Colonic mucosa (tissue), 4 donors: ENCODE results near the gene BMI1. TPM values are rescaled to one million over a fixed set of nuclear protein-coding genes. Genes with fewer than 3 reads are reported as not detected.

Source experiments
- DNase-seq: peaks from one replicate; pipeline ENCODE4 v3.0.0-alpha.2; 2020
- H3K27ac ChIP-seq: fragments of 200-600 bp; one replicate; pipeline ENCODE4 v1.8.0; 2021
- H3K27me3 ChIP-seq: fragments of 200-600 bp; one replicate; pipeline ENCODE4 v1.8.0; 2021
- H3K36me3 ChIP-seq: fragments of 200-600 bp; one replicate; pipeline ENCODE4 v1.8.0; 2021
- H3K4me1 ChIP-seq: fragments of 200-600 bp; one replicate; pipeline ENCODE4 v1.8.0; 2021; ENCODE audit warnings: mild to moderate bottlenecking
- H3K4me3 ChIP-seq: fragments of 200-600 bp; one replicate; pipeline ENCODE4 v1.8.0; 2021
- H3K9ac ChIP-seq, 2 donors: one replicate each; pipeline ENCODE4 v1.7.0; 2013; ENCODE audit warnings: control low read depth in 2 of 2, low read depth in 2 of 2, low read length in 2 of 2
- H3K9me3 ChIP-seq: fragments of 200-600 bp; one replicate; pipeline ENCODE4 v1.8.0; 2021
- intact Hi-C: fragments of 100-400 bp; cut with DNase I; formaldehyde crosslinking; loops from one replicate; pipeline ENCODE4 v1.14.1; 2022
- total RNA-seq, 2 donors: library from RNA; stranded (reverse); fragmentation: NEBNext Ultra II Directional in 1 of 2; extraction: Animal tissue kit (Norgen Biotek cat#: 25700) in 1 of 2; gene quantifications; one replicate each; pipeline ENCODE4 v1.2.1, GENCODE V29; 2021
- TF ChIP-seq, protein P1 (sequence below): fragments of 200-600 bp; IDR thresholded peaks from one replicate; pipeline ENCODE4 v1.8.0; 2022; ENCODE audit warnings: antibody characterized with exemption, mild to moderate bottlenecking
- donor health status: healthy.
- donor health status: DM: no; HTN: no; CAD: no.
- donor health status: DM: no; HTN: no; CAD: no.

The BMI1 gene
- total RNA-seq, 2 donors from 2014 or later, result 23.5 to 28.6 TPM

DNA sequence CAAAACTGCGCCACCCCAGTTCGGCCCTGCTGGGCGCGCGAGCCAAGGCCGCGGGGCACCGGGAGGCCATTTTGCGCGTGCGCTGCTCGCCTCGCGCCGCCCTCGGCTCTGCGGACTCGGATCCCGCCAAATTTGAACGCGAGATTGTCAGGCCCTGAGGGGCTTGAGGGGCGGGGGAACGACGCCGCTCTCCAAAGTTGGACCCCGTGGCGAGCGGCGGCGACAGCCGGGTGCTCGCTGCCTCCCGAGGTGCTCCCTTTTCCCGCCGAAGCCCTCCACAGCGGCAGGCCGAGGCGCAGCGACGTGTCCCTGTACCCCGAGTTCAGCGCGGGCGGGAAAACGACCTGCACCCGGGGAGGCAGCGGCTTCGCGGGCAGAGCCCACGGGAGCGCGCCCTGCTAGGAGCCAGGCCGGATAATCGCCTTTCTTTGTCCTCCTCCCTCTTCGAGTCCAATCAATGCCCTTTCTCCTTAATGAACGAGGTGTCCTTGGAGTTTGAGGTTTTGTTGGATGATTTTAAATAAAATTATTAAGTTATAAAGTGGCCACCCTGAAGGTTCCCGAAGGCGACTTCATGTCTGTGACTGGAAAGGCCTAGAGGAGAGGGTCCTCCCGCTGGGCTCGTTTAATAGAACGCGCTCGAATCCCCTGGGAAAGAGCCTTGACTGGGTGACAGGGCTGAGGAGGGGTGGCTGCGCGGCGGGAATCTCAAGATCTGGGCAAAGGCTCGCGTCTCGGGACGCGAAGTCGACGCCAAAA, 13.7 kb downstream of the BMI1 start:
- H3K4me3 ChIP-seq, result peak overlapping the region; percentile 36
- H3K27ac ChIP-seq, result no peak overlapping the region
- TF ChIP-seq, protein P1, sequence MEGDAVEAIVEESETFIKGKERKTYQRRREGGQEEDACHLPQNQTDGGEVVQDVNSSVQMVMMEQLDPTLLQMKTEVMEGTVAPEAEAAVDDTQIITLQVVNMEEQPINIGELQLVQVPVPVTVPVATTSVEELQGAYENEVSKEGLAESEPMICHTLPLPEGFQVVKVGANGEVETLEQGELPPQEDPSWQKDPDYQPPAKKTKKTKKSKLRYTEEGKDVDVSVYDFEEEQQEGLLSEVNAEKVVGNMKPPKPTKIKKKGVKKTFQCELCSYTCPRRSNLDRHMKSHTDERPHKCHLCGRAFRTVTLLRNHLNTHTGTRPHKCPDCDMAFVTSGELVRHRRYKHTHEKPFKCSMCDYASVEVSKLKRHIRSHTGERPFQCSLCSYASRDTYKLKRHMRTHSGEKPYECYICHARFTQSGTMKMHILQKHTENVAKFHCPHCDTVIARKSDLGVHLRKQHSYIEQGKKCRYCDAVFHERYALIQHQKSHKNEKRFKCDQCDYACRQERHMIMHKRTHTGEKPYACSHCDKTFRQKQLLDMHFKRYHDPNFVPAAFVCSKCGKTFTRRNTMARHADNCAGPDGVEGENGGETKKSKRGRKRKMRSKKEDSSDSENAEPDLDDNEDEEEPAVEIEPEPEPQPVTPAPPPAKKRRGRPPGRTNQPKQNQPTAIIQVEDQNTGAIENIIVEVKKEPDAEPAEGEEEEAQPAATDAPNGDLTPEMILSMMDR, result no peak

DNA sequence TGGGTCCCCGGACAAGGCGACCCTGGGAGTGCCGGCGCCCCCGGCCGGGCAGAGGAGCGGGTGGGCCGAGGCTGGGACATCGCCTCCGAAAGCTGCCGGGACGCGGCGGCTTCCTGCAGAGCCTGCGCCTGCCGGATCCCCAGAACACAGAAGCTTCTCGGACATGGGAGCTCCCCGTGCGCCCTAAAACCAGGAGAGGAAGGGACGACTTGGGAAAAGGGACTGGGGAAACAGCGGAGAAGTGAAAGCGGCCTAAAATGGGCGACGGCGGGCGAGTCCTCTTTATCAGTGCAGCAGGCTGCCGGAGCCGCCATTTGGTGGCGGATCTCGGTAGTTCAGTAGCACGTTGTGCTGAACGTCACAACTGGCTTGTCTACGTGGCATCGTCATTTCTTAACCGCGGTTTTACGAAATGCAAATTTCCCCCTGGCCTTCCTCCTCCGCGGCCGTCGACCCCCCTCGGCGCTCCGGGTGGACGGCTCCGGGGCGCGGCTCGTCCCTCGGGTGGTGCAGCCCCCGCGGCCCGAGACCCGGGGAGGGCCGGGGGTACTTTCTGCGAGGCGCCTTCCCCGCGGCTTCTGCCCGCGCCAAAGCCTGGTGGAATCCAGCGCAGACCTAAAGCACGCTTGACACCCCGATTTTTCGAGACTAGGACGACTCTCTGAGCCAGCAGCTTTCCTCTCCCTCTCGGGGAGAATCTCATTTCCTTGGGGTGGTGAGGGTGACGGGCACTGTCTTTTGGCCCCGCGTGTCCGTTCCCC, 14.5 kb downstream of the BMI1 start:
- H3K9me3 ChIP-seq, result no peaks in the 10 kb centered on the region
- H3K9ac ChIP-seq, result peak overlapping the region; percentile 46 to 64
- H3K4me1 ChIP-seq, result peaks cover 20% of the 10 kb centered on the region
- intact Hi-C loops, result no loop called here
- peak; percentile 53 for DNase-seq
- peaks cover 60% of the 10 kb centered on the region for H3K27me3 ChIP-seq
- peak overlapping the region; percentile 36 for H3K4me3 ChIP-seq
- no peak overlapping the region for H3K27ac ChIP-seq
- TF ChIP-seq, protein P1, result no peak
- no peaks in the 10 kb centered on the region for H3K36me3 ChIP-seq

More for the DNA sequence above, 13.7 kb downstream of the BMI1 start:
- Histone ChIP-seq H3K27me3 (peaks cover 60% of the 10 kb centered on the region), H3K9me3 (no peaks in the 10 kb centered on the region), H3K4me1 (peaks cover 20% of the 10 kb centered on the region), H3K36me3 (no peaks in the 10 kb centered on the region), H3K9ac (peak overlapping the region; percentile 46 to 64)
- intact Hi-C loops, result no loop called here
- peak; percentile 34 for DNase-seq

DNA sequence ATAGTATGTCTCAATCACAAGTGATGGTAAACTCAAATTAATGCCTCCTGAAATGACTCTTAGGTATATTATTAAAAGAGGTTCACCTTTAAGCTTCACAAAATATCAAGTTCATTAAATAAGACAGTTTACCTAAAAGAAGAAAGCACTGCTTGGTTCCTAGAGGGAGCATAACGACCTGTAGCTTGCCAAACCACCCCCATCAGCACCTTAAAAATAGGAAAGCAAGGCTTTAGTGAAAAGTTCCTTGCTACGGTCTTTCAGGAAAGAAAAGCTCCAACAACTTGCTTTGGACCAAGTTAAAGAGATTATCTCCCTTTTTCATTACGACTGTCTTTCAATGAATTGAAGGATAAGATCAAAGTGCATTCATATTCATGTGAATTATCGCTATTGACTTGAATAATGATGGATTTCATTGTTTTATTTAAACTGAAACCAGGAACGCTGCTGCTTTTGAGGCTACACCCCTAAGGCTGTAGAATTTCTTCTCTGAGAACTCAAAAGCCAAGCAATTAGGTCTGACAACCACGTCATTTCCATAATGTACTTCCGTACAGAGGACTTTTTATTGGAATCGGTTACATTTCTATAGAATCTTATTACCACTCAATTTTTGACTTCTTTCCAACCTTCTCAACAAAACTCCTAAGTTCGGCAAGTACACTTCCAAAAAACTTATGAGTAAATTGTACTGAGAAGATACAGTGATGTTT, 17.4 kb downstream of the BMI1 start:
- H3K9ac ChIP-seq, result no peak overlapping the region
- H3K9me3 ChIP-seq, result no peaks in the 10 kb centered on the region
- DNase-seq, result no peak
- no peaks in the 10 kb centered on the region for H3K36me3 ChIP-seq
- intact Hi-C loops, result no loop called here
- H3K27me3 ChIP-seq, result peaks cover 74% of the 10 kb centered on the region
- no peak overlapping the region for H3K4me3 ChIP-seq
- no peak overlapping the region for H3K27ac ChIP-seq
- H3K4me1 ChIP-seq, result peaks cover 20% of the 10 kb centered on the region
- TF ChIP-seq, protein P1, result no peak

DNA sequence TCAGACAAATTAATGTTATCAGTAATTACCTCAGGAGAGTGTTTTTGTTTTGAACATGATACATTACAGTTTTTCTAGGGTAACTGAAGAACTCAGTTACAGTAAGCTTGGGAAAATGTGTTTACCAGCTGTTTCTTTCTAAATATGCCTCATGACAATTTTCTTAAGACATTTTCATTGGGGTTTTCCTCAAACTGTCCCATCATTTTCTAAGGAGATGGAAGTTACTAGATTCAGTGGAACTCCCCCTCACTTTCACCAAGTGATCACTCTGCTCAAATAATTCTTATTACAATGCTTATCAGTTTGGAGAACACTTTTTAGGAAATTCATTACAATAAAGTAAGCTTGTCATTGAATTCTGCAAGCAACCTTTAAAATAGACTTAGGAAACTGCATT, 18.0 kb downstream of the BMI1 start:
- Histone ChIP-seq H3K9me3 (no peaks in the 10 kb centered on the region), H3K4me1 (peaks cover 20% of the 10 kb centered on the region), H3K36me3 (no peaks in the 10 kb centered on the region), H3K4me3 (no peak overlapping the region), H3K27ac (no peak overlapping the region), H3K27me3 (peaks cover 76% of the 10 kb centered on the region), H3K9ac (no peak overlapping the region)
- no peak for DNase-seq
- TF ChIP-seq, protein P1, result no peak
- intact Hi-C loops, result no loop called here

DNA sequence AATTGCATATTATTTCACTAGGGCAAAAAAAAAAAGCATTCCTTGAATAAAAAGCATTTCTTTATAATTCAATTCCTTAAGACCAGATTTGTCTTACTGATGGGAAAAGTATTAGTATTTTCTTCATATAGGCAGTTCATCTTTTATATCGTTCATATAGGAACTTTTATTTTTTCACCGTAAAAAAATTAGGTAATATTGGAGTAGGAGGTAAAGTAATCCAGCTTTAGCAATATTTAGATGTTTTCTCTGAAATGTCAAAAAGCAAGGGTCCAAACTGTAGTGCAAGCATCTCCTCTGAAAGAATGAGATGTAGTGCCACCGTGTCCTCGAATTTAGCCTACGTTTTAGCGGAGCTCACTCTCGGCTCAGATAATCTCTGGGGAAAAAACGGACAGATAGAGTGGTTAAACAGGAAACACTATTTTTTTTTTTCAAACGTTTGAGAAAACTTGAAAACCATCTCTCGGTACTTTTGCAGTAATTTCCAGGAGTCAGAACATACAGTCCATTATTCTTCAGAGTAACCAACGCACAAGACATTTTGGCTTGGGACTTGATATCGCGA, 18.9 kb downstream of the BMI1 start:
- Histone ChIP-seq H3K4me1 (peaks cover 15% of the 10 kb centered on the region), H3K4me3 (peak overlapping the region; percentile 78), H3K9ac (peak overlapping the region in 1 of 2 donors; percentile 43), H3K27ac (peak overlapping the region; percentile 86), H3K36me3 (no peaks in the 10 kb centered on the region), H3K27me3 (peaks cover 76% of the 10 kb centered on the region), H3K9me3 (no peaks in the 10 kb centered on the region)
- TF ChIP-seq, protein P1, result no peak
- intact Hi-C loops, result loop anchor here (10.0 kb wide), 1 partner anchor 85 kb away; no protein-coding TSS in a partner anchor
- no peak for DNase-seq
